GM12801 (cell line): Measurements from ENCODE around the gene CAMSAP3.

Experiments
- CTCF ChIP-seq: IDR thresholded peaks from one replicate; pipeline ENCODE4 v1.5.1; 2011; ENCODE audit warnings: control low read depth; ENCODE audit not compliant: insufficient read length; ENCODE audit errors: extremely low read depth

The CAMSAP3 gene

DNA sequence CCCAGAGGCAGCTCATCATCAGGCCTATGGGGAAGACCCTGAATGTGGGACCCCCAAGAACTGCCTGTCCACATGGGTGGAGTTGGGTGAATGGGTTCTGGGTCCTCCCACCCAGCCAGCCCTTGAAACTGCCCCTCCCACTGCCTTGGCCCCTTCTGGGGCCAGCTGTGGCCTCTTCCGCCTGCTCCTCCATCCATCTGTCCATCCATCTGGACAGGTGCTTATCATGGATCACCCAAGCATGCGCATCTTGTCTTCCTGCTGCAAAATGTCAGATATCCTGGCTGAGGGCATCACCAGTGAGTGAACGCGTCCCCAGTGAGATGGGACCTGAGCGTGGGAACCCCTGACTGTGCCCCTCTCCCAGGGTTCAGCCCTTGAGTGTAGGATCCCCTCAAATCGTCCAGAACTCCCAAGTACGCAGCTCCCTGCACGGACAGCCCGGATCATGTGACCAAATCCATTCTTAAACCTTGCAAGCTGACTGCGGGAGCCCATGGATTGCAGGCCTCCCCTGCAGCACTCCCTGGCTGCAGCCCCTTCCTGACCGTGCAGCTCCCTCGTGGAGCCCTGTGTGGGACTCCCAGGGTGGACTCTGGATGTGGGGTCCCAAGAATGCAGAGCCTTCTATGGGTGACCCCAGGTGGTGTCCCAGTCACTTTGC lies 43.3 kb downstream of the CAMSAP3 start:
- TF ChIP-seq CTCF: no peak

DNA sequence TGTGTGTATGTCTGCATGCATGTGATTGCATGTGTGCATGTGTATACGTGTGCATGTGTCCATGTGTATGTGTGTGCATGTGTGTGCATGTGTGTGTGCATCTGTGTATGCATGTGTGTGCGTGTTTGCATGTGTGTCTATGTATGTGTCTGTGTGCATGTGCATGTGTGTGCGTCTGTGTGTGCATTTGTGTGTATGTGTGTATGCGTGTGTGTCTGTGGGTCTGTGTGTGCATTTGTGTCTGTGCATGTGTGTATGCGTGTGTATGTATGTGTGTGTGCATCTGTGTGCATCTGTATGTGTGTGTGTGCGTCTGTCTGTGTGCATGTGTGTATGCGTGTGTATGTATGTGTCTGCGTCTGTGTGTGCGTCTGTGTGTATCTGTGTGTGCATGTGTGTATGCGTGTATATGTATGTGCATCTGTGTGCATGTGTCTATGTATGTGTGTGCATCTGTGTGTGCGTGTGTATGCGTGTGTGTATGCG lies 44.2 kb downstream of the CAMSAP3 start:
- TF ChIP-seq CTCF: no peak

- TF ChIP-seq CTCF: no peak
Observed at GRCh38 chr19:7640803-7641202, 45.1 kb downstream of the CAMSAP3 start.

DNA sequence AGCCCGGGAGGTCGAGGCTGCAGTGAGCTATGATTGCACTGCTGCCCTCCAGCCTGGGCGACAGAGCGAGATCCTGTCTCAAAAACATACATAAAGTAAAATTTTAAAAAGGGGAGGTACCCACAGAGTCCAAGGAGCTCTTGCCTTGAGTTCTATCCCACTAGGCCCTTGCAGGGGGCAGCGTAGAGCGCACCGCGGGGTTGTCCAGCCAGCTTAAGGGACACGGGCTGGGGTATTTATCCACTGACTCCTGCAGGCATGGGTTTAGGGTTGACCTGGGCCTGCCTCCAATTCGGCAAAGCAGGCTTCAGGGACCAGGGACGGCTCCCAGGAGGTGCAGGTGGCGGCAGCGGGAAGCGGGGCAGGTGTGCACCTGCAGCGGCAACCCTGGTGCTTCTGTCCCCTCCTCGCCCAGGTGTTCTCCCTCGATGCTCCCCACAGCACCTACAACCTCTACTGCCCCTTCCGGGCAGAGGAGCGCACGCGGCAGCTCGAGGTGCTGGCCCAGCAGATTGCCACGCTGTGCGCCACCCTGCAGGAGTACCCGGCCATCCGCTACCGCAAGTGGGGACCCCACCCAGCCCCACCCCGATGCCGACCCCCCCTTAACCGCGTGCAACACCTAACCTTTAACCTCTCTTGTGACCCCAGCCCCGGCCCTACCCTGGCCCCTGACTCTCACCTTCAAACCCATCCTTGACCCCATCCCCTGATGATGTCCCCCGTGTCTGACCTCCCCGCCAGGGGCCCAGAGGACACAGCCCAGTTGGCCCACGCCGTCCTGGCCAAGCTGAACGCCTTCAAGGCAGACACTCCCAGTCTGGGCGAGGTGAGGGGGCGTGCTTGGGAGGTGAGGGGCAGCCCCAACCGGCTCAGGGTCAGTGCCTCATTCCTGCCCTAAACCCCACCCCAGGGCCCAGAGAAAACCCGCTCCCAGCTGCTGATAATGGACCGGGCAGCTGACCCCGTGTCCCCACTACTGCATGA lies 45.9 kb downstream of the CAMSAP3 start:
- no peak for TF ChIP-seq CTCF

DNA sequence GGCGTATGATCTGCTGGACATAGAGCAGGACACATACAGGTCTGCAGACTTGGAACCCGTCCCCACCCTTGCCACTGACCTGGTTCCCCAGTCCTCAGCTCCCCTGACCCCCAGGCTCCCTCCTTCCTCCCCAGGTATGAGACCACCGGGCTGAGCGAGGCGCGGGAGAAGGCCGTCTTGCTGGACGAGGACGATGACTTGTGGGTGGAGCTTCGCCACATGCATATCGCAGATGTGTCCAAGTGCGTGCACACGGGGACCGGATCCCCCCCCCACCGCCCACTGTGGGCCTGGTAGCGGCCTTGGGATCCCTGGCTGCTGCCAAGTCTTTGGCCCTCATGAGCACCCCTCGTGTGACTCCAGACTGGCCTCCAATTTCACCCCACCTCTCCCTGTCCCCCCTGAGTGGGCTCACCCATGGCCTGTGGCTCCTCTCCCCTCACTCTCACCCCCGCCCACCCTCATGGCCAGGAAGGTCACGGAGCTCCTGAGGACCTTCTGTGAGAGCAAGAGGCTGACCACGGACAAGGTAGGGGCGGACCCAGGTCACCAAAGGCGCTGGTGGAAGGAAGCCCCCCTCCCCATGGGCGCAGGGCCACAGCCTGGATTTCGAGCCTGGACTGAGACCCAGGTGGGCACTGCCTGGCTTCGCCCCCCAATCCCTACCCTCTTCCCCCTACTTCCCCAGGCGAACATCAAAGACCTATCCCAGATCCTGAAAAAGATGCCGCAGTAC lies 46.8 kb downstream of the CAMSAP3 start:
- TF ChIP-seq CTCF: no peak

- TF ChIP-seq CTCF: no peak
Observed at GRCh38 chr19:7643031-7643415, 47.4 kb downstream of the CAMSAP3 start.

DNA sequence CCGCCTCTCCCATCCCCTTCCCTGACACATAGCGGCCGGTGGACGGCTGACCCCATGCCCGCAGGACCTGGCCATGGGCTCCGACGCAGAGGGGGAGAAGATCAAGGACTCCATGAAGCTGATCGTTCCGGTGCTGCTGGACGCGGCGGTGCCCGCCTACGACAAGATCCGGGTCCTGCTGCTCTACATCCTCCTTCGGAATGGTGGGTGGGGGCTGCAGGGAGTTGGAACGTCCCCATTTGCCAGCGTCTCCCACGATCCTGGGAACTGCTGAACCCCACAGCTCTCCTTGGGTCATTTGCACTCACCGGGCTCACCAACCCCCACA lies 48.9 kb downstream of the CAMSAP3 start:
- no peak for TF ChIP-seq CTCF
